HT-29 (cell line): ENCODE measurements around the gene PDZD7. TPM values are rescaled to one million over a fixed set of nuclear protein-coding genes. Genes with fewer than 3 reads are reported as not detected.

ENCODE experiments used
- DNase-seq: peaks from one replicate; pipeline ENCODE4 v3.0.0-alpha.2; 2015; ENCODE audit warnings: low spot score
- total RNA-seq: library from RNA; depleted of rRNA; stranded (reverse); fragments of >200 nt; shearing (Covaris generic); gene quantifications from 2 replicates; pipeline ENCODE4 v1.2.3, GENCODE V29; 2014; rRNA removed

PDZD7 gene
- total RNA-seq: 6.3 and 7.4 TPM in 2 replicates

GRCh38 chr10:101031128-101031795 lies at the start of gene PDZD7, which contains the start of gene SFXN3:
TSS of gene PDZD7 (minus strand) at chr10:101031129. CDS start at chr10:101030219, 910 bp downstream.
TSS of gene SFXN3 (plus strand) at chr10:101031234. CDS start at chr10:101034695, 3,461 bp downstream.
- DNase-seq: peak; percentile 93

- DNase-seq: no peak
Observed at GRCh38 chr10:101079874-101080273, 48.9 kb upstream of the PDZD7 start.

DNA sequence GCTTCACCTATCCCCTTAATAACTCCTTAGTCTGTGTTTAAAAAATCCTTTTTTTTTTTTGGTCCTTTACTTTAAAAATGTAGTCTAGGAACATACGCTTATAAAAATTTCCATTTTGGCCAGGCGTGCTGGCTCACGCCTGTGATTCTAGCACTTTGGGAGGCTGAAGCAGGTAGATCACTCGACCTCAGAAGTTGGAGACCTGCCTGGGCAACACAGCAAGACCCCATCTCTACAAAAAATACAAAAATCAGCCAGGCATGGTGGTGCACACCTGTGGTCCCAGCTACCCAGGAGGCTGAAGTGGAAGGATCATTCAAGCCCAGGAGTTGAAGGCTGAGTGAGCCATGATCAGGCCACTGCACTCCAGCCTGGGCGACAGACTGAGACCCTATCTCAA lies 45.7 kb upstream of the PDZD7 start:
- no peak for DNase-seq

DNA sequence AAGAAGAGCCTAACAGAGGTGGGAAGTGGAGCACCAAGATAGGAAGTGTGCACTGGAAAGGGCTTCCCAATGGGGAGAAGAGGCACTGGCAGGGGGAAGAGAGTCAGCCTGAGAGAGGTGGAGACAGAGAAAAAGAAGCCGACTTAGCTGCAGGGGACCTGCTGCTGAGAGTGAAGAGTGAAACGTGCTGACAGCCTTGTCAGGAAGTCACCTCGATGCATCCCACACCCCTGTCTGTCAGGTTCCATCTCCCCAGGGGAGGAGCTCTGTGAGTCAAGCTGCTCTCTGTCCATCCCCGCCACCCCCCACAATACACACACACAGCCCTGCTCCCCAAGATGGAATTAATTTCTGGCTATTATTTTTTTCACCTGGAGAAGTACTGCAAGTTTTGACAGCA lies 44.8 kb upstream of the PDZD7 start:
- no peak for DNase-seq

DNA sequence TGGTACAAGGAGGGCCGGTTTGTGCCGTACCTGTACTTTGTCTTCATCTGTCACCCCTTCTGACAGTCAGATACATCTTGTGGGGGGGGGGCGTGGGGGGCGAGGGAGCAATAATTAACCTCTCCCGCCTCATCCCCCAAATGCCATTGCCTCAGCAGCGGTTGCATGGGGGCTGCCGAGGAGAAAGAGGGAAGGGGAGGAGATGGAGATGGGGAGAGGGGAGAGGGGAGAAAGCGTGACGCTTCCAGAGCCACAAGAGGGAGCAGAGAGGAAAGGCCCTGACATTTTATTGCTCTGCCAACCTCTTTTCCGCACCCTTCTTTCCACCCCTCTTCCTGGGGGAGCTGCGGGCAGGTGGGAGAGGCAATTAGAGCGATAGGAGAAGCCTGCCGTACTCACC lies 42.7 kb upstream of the PDZD7 start:
- DNase-seq: no peak

DNA sequence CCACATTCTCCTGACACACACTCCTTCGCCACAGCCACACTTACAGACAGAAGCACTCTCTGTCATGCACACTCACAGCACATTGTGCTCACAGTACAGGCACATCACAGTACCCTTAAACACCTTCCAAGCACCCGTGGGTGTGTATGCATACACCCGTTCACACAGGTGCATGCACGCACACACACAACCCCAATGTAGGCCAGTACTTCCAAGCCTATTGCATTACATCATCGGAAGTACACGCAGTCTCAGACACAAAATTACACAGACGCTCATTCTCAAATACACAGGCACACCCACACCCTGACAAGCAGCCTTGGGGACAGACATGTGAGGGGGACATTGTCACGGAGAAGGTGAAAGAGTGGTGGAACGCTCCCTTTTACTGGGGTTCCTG lies 42.0 kb upstream of the PDZD7 start:
- DNase-seq: no peak

GRCh38 chr10:101071885-101072433 lies 41.0 kb upstream of the PDZD7 start:
- DNase-seq: no peak

GRCh38 chr10:101071267-101071884 lies 40.4 kb upstream of the PDZD7 start:
- DNase-seq: no peak

- DNase-seq: no peak
Observed at GRCh38 chr10:101070098-101070497, 39.2 kb upstream of the PDZD7 start.

GRCh38 chr10:101069441-101069840 lies 38.5 kb upstream of the PDZD7 start:
- no peak for DNase-seq

DNA sequence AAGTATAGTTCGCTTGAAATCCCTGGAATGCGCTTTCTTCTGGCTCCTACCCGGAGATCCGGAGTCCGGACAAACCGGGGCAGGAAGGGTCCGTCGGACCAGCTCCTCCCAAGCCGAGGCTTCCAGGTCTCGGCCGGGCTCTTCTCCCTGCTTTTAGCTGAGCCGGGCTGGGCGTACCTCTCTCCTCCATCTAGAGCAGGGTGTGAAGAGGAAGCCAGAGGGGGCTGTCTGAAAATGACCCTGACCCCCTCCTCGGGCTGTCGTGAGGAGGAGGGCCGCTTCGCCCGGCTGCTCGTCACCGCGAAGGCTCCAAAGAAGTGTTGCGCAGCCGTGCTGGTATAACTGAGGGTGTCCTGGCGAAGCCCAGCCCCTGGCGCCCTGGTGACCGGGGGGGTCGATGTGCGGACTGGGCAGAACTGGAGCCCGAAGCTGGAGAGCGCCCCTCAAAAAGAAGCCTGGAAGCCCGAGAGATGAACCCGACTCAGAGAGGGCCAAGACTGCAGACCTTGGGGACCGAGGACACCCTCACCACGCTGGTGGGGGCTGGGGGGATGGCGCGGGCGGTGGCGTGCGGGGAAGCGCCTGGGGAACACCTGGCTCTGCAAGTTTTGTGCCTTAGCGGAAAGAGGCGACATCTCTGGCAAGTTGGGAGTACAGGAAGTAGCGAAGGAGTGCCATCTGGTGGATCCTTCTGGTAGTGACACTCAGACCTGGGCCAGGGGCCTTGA lies 36.6 kb upstream of the PDZD7 start:
- DNase-seq: peak; percentile 95

- no peak for DNase-seq
Observed at GRCh38 chr10:101066896-101067355, 36.0 kb upstream of the PDZD7 start.

DNA sequence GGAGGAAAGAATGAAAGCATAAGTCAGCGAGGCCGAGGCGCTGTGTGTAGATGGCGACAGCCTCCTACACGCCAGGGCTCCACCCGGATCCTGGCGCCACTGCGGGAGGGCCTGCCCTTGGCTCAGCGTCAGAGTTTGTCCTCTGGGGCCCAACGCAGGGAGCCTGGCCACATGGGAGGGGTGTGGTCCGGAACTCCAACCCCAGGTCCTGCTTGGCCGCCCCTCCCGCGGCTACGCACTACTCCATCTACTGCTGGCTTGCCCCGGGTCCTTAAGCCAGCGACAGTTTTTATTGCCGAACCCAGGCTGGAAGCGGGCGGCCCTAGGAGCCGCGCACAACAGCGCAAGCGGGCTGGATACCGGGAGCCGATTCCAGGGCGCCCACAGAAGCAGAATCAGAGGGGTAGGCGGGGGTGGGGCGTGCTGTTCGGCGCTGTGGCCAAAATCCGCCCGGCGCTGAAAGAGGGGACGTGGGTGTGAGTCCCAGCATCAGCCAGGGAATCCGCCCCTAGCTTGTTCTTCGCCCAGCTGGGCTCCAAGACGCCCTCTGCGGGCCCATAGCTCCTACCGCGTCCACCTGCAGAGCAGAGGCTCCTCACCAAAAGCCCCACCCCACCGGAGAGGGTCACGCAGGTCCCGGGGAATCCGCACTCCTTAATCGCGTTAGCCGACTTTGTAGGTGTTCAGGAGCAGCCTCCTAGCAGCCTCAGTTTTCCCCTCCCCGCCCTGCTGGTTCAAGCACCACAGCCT lies 35.4 kb upstream of the PDZD7 start:
- peak; percentile 84 for DNase-seq

DNA sequence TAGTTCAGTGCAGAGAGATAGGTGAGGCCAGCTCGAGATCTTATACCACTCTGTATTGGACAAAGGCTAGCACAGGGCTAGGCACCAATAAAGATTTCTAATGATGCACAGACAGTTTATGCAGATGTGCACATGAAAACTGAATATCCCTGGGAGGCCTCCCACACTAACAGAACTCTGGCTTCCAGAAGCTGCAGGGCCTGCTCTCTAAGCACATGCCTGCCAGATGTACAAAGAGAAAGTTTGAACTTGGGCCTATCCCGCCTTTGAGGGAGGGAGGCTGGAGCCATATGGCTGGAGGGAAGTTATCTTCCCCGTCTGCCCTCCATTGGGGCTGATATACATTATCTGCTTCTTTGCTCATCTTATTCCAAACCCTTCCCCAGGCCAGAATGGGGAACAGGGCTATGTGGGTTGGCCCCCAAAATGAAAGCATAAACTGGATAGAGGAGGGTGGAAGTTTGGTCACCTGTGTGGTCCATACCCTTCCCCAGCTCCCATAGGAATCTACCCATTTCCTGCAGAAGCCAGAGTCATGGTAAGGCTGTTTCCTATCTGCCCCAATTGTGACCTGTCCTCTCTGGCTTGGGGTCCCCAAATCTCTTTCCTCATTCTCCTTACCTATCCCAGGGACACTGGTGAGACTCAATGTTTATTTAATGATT lies 34.7 kb upstream of the PDZD7 start:
- no peak for DNase-seq

- DNase-seq: no peak
Observed at GRCh38 chr10:101064415-101065030, 33.6 kb upstream of the PDZD7 start.

- DNase-seq: no peak
Observed at GRCh38 chr10:101063548-101064414, 32.9 kb upstream of the PDZD7 start.

DNA sequence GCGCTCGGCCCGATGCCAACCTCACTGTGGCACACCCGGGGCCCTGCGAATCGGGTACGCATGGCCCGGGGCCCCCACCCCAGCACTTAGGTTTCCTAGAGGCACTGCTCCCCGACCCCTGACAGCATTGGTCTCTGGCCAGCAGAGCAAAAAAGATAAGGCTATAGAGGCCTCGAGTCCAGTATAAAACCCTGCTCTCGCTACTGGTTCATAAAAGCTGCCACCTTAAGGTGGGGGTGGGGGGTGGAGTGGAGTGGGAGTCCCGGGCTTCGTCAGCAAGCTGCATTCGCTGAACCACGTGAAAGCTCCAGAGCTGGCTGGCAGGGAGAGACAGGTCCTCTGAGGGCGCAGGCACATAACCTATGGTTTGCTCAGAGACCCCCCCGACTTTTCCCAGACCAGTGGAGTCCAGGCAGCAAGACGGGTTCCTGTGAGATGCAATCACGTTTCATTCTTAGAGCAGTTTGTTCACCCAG lies 32.2 kb upstream of the PDZD7 start:
- DNase-seq: no peak

GRCh38 chr10:101062232-101063049 lies 31.5 kb upstream of the PDZD7 start:
- DNase-seq: peak; percentile 70
